Coronary artery (tissue), 2 donors: ENCODE results near the gene SLC24A3.

Experiments used
- DNase-seq: peaks from one replicate; pipeline ENCODE4 v3.0.0-alpha.2; 2017; ENCODE audit warnings: low spot score
- H3K27ac ChIP-seq, 2 donors: fragments of 200-600 bp; sonication (generic); one replicate each; pipeline ENCODE4 v1.5.1; 2016 to 2019
- H3K4me3 ChIP-seq: fragments of 200-600 bp; sonication (generic); 2 replicates; pipeline ENCODE4 v1.5.1; 2016; ENCODE audit warnings: mild to moderate bottlenecking, moderate library complexity
- TF ChIP-seq, protein P1 (sequence below): fragments of 200-600 bp; sonication (generic); IDR thresholded peaks from one replicate; pipeline ENCODE4 v1.5.1; 2019; ENCODE audit warnings: antibody characterized with exemption

SLC24A3 gene

DNA sequence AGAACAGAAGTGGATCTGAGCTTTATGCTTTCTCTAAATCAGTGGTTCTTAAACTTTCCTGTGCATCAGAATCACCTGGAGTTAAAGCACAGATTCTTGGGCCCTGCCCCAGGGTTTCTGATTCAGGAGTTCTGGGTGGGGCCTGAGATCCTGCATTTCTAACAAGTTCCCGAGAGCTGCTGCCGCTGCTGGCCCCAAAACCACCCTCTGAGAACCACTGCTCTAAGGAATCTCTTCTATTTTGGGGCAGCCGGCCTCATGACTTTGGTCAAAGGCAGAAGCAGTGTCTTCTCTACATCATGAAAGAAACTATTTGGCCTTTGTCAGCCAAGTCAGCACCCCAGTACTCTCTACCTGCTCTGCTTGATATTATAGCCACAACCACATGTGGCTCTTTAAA lies 503.5 kb downstream of the SLC24A3 start:
- TF ChIP-seq, protein P1, sequence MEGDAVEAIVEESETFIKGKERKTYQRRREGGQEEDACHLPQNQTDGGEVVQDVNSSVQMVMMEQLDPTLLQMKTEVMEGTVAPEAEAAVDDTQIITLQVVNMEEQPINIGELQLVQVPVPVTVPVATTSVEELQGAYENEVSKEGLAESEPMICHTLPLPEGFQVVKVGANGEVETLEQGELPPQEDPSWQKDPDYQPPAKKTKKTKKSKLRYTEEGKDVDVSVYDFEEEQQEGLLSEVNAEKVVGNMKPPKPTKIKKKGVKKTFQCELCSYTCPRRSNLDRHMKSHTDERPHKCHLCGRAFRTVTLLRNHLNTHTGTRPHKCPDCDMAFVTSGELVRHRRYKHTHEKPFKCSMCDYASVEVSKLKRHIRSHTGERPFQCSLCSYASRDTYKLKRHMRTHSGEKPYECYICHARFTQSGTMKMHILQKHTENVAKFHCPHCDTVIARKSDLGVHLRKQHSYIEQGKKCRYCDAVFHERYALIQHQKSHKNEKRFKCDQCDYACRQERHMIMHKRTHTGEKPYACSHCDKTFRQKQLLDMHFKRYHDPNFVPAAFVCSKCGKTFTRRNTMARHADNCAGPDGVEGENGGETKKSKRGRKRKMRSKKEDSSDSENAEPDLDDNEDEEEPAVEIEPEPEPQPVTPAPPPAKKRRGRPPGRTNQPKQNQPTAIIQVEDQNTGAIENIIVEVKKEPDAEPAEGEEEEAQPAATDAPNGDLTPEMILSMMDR: no peak
- H3K4me3 ChIP-seq: no peak overlapping the region
- peak; percentile 9 for DNase-seq
- no peak overlapping the region for H3K27ac ChIP-seq

DNA sequence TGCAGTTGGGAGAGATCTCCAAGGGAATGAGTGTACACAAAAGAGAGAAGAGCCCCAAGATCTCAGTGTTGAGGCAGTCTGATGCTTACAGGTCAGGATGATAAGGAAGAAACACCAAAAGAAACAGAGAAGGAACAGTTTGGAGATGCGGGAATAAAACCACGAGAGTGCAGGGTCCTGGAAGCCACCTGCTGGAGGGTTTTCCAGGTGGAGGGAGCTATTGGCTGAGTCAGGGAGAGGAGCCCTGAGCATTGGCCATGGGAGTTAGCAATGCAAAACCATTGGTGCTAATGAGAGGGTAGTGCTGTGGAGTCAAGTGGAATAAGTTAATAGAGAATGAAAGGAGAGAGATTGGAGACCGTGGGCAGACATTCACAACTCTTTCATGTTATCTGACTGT lies 506.4 kb downstream of the SLC24A3 start:
- TF ChIP-seq, protein P1: no peak

DNA sequence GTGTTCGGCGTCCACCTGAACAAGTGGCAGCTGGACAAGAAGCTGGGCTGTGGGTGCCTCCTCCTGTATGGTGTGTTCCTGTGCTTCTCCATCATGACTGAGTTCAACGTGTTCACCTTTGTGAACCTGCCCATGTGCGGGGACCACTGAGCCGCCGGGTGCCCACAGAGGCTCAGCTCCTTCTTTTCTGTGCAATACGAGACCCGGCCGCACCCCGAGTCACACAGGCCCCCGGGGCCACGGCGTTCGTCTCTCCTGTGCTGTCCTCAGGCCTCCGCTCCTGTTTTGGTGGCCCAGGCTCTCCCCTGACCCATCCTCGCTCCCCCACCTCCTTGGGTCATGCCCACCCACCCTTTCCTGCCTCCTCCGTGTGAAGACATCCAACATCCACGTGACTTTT lies 508.5 kb downstream of the SLC24A3 start:
- DNase-seq: peak; percentile 60
- H3K4me3 ChIP-seq: no peak overlapping the region
- TF ChIP-seq, protein P1: no peak
- no peak overlapping the region for H3K27ac ChIP-seq

More for the DNA sequence above, 506.4 kb downstream of the SLC24A3 start:
- no peak overlapping the region for H3K27ac ChIP-seq
- DNase-seq: peak; percentile 21
- H3K4me3 ChIP-seq: no peak overlapping the region

DNA sequence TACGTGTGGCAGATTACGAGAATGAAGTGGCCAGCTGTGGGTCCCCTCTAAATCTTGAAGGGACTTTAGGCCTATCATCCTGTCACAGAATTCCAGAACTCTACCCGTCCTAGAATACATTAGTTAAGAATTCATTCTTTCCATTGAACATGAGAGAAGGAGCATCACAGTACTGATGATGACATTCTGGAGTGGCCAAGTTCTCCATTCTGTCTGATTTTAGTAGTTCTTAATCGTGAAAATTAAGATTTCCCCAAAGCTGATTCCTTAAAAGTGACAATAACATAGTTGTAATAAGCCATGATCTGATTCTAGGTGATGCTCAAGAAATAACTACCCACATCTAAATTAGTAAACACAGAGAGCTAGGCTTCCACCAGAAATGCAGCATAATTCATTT lies 510.6 kb downstream of the SLC24A3 start:
- no peak overlapping the region for H3K4me3 ChIP-seq
- DNase-seq: no peak
- TF ChIP-seq, protein P1: no peak
- no peak overlapping the region for H3K27ac ChIP-seq

DNA sequence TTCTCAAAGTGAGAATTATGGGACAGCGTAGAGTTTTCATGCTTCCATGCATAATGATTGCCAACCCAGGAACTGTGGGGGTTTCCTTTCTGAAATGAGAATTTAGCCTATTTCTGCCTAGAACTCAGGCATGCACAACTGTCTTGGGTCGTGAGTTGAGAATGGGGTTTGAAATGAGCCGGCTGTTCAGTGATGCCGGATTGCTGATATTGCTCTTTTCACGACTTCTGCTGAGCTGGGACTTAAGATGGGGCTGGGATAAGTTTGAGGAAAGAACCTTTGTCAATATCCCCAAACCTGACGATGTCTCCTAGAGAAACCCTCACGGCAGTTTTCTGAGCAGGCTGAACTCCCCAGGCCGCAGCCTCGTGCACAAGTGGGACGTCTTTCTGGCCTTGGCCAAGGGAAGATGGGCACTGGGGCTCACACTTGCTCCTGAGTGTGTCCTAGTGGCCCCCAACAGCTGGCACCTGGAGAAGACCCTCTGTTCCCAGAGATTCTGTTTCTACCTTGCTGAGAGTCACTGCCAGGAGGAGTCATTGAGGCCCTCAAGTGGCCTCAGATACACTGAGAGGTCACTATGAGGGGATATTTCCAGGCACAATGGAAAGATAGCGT lies 511.5 kb downstream of the SLC24A3 start:
- TF ChIP-seq, protein P1: no peak
- H3K27ac ChIP-seq: no peak overlapping the region
- no peak overlapping the region for H3K4me3 ChIP-seq
- peak; percentile 59 for DNase-seq

DNA sequence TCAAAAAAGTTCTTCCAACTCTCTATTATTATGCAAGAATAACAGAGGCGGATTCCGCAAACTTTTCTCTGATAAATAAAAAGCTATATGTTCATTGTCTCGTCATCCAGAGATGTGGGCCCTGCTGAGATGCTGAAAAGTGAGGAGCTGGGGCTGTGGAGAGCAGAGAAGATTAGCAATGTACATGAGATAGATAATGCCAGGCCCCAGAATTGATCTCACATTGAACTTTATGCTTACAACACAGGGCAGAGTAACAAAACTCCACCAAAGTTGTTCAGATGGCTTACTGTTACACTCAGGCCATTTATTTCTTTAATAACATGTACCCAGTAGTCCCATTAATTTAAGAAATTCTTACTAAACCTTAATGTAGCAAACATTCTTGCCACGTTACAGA lies 512.9 kb downstream of the SLC24A3 start:
- Histone ChIP-seq H3K4me3 (no peak overlapping the region), H3K27ac (no peak overlapping the region)
- TF ChIP-seq, protein P1: no peak
- DNase-seq: peak; percentile 16

DNA sequence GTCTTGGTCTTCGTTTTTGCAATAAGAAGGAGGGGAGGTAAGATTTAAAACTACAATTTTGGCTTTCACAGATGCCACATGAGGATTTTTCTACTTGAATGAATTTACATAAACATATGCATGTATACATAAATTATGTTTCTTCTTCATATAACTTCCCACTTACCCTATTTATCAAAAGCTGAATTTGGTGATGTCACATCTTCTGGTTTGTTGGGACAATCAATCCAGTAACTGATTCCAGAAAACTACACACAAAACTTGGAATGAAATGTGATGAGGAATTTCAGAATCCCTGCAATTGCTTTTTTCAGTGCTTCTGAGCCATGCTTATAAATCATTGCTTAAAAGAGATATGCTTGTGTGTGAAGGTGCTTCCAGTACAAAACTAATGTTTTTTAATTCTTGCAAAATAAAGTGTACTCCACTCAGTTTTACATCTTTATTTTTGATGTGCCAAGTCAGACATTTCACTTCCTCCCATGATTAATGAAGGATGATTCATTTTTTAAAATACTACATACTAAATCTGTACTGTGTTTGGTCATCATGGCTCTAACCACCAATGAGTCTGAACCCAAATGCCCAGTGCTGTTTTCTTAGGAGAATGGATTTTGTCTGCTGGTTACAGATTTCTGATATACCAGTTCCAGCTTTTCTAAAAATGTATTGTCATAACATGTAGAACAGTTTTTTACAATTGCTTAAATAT lies 513.5 kb downstream of the SLC24A3 start:
- Histone ChIP-seq H3K27ac (no peak overlapping the region), H3K4me3 (no peak overlapping the region)
- TF ChIP-seq, protein P1: no peak
- DNase-seq: no peak
